Measurements from ENCODE around the gene GLRX.

Gene GLRX

DNA sequence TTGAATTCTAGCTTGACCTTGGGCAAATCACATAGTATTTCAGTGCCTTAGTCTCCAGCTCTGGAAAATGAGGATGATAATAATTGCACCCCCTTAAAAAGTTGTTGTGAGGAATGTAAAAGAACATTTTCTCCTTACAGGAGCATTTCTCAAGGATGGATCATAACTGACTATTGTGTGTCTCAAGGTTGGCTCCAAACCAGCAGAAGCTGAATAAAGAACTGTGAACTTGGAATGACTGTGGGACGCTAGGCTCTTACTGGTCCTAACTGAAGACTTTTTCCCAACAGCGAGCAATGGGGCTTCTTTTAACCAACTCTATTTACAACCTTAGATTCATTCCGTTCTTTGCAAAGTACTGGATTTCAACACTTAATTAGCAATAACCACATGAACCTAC is 26.2 kb upstream of the GLRX start:
- H3K27ac ChIP-seq = no peak overlapping the region
- H3K9me3 ChIP-seq = no peaks in the 10 kb centered on the region
- H3K27me3 ChIP-seq = no peaks in the 10 kb centered on the region
- no peaks in the 10 kb centered on the region for H3K36me3 ChIP-seq
- H3K4me1 ChIP-seq (ENCODE audit: control insufficient read depth in 1 of 2, insufficient read depth in 1 of 2, low read depth in 1 of 2, low read length in 1 of 2) = peaks cover 34 to 39% of the 10 kb centered on the region in 2 experiments
- TF ChIP-seq CTCF (IDR thresholded peaks at IDR 0.05) = no peak
- H3K4me3 ChIP-seq (ENCODE audit: low read depth in 1 of 2, low read length in 1 of 2) = no peak overlapping the region

- no peak overlapping the region for H3K27ac ChIP-seq
- H3K9me3 ChIP-seq = no peaks in the 10 kb centered on the region
- TF ChIP-seq CTCF (IDR thresholded peaks at IDR 0.05) = no peak
- H3K4me1 ChIP-seq (ENCODE audit: control insufficient read depth in 1 of 2, insufficient read depth in 1 of 2, low read depth in 1 of 2, low read length in 1 of 2) = peaks cover 49 to 54% of the 10 kb centered on the region in 2 experiments
- H3K4me3 ChIP-seq (ENCODE audit: low read depth in 1 of 2, low read length in 1 of 2) = no peak overlapping the region
- H3K27me3 ChIP-seq = no peaks in the 10 kb centered on the region
- H3K36me3 ChIP-seq = no peaks in the 10 kb centered on the region
Measured at GRCh38 chr5:95847261-95847592, 24.7 kb upstream of the GLRX start.

GRCh38 chr5:95846554-95847260 is 24.2 kb upstream of the GLRX start:
- Histone ChIP-seq H3K4me1 (ENCODE audit: control insufficient read depth in 1 of 2, insufficient read depth in 1 of 2, low read depth in 1 of 2, low read length in 1 of 2) (peaks cover 54 to 59% of the 10 kb centered on the region in 2 experiments), H3K27me3 (no peaks in the 10 kb centered on the region), H3K27ac (peak overlapping the region; percentile 99), H3K9me3 (no peaks in the 10 kb centered on the region), H3K36me3 (no peaks in the 10 kb centered on the region), H3K4me3 (ENCODE audit: low read depth in 1 of 2, low read length in 1 of 2) (no peak overlapping the region)
- TF ChIP-seq CTCF (IDR thresholded peaks at IDR 0.05) = peak; percentile 90

- Histone ChIP-seq H3K27ac (peak overlapping the region; percentile 99), H3K4me3 (ENCODE audit: low read depth in 1 of 2, low read length in 1 of 2) (no peak overlapping the region), H3K9me3 (no peaks in the 10 kb centered on the region), H3K36me3 (no peaks in the 10 kb centered on the region), H3K27me3 (no peaks in the 10 kb centered on the region), H3K4me1 (ENCODE audit: control insufficient read depth in 1 of 2, insufficient read depth in 1 of 2, low read depth in 1 of 2, low read length in 1 of 2) (peaks cover 67 to 70% of the 10 kb centered on the region in 2 experiments)
- TF ChIP-seq CTCF (IDR thresholded peaks at IDR 0.05) = no peak
Measured at GRCh38 chr5:95845391-95845790, 22.9 kb upstream of the GLRX start.

DNA sequence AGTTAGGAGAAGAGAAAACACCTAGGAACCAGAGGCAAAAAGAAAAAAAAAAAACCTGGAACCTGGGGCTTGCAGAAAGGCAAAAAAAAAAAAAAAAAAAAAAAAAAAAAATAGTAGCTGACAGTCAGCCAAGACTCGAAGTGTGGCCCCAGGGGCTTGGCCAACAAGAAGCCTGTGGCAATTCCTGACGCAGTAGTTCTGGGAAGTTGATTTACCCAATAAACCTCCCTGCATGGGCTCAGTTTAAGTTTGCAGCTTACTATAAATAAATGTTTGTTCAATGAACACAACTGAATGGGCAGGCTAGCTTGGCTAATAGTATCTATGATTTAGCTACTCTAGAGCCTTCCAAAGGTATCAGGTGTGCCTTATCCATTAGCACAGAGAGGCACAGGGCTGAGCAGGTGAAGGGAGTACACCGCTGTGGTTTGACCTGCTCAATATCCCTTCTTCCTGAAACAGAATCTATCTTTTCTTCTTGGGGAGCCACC is 21.3 kb upstream of the GLRX start:
- peaks cover 79% of the 10 kb centered on the region in 2 experiments for H3K4me1 ChIP-seq (ENCODE audit: control insufficient read depth in 1 of 2, insufficient read depth in 1 of 2, low read depth in 1 of 2, low read length in 1 of 2)
- H3K36me3 ChIP-seq = no peaks in the 10 kb centered on the region
- H3K4me3 ChIP-seq (ENCODE audit: low read depth in 1 of 2, low read length in 1 of 2) = peak overlapping the region; percentile 29 to 31
- H3K9me3 ChIP-seq = no peaks in the 10 kb centered on the region
- H3K27ac ChIP-seq = peak overlapping the region; percentile 99
- no peak for TF ChIP-seq CTCF (IDR thresholded peaks at IDR 0.05)
- H3K27me3 ChIP-seq = no peaks in the 10 kb centered on the region
